Stimulated activated CD4-positive, alpha-beta T cell treated with anti-CD3 and anti-CD28 coated beads, Interleukin-2, amount 100 ng/mL, for 48 hours (primary cell): Measurements from ENCODE around the gene TMIE.

Experiments used
- DNase-seq, 2 donors: peaks; one replicate each; pipeline ENCODE4 v3.0.0-alpha.2; 2020

TMIE gene

GRCh38 chr3:46701181-46701939, at the start of gene TMIE:
TMIE (plus strand) TSS chr3:46701392; CDS start chr3:46701488, 96 bp downstream.
- no peak for DNase-seq

GRCh38 chr3:46655271-46655670, 45.9 kb upstream of the TMIE start:
- DNase-seq = no peak

- DNase-seq = no peak
These were observed 44.2 kb upstream of the TMIE start for GRCh38 chr3:46656778-46657556.

- no peak for DNase-seq
These were observed 41.9 kb upstream of the TMIE start for GRCh38 chr3:46659285-46659684.

- DNase-seq = no peak
These were observed 41.2 kb upstream of the TMIE start for GRCh38 chr3:46660003-46660402.

GRCh38 chr3:46660543-46661523, 40.4 kb upstream of the TMIE start:
- no peak for DNase-seq

- no peak for DNase-seq
These were observed 39.1 kb upstream of the TMIE start for GRCh38 chr3:46661776-46662766.

GRCh38 chr3:46662771-46663551, 38.2 kb upstream of the TMIE start:
- no peak for DNase-seq

GRCh38 chr3:46663591-46664135, 37.5 kb upstream of the TMIE start:
- DNase-seq = no peak

- no peak for DNase-seq
These were observed 36.8 kb upstream of the TMIE start for GRCh38 chr3:46664188-46664970.

- no peak for DNase-seq
These were observed 36.0 kb upstream of the TMIE start for GRCh38 chr3:46664971-46665762.

GRCh38 chr3:46665763-46666452, 35.3 kb upstream of the TMIE start:
- no peak for DNase-seq

- no peak for DNase-seq
These were observed 34.7 kb upstream of the TMIE start for GRCh38 chr3:46666453-46666845.

GRCh38 chr3:46667061-46667621, 34.1 kb upstream of the TMIE start:
- no peak for DNase-seq

- DNase-seq = no peak
These were observed 33.5 kb upstream of the TMIE start for GRCh38 chr3:46667657-46668056.

GRCh38 chr3:46668116-46668515, 33.1 kb upstream of the TMIE start:
- no peak for DNase-seq

- no peak for DNase-seq
These were observed 32.6 kb upstream of the TMIE start for GRCh38 chr3:46668591-46668990.
